GM10266 (cell line): ENCODE measurements around the gene SPOCK2.

Experiments
- DNase-seq: peaks from one replicate; pipeline ENCODE4 v3.0.0; 2012; ENCODE audit errors: extremely low spot score
- TF ChIP-seq, protein P1 (sequence below): IDR thresholded peaks from 2 replicates; pipeline ENCODE4 v1.5.1; 2012; ENCODE audit warnings: mild to moderate bottlenecking, low read depth; ENCODE audit not compliant: control insufficient read depth, insufficient read depth; ENCODE audit errors: missing control alignments

SPOCK2 gene

DNA sequence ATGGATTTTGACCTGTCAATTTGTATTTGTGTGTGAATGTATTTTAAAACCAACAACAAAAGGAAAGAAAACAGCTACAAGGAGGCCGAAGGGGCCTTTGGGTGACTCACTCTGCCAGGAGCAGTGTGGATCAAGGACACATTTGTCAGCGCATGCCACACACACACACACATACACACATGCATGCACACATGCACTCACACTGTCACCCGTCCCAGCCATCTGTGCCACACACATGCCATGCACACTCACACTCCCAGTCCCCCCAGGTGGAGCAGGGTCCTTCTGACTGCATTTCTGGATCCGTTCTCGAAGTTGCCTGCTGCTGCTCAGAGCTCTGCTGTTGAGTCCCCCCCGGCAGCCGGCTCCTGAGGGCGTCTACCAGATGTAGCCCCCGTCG lies 26.0 kb downstream of the SPOCK2 start:
- DNase-seq = no peak
- TF ChIP-seq, protein P1, sequence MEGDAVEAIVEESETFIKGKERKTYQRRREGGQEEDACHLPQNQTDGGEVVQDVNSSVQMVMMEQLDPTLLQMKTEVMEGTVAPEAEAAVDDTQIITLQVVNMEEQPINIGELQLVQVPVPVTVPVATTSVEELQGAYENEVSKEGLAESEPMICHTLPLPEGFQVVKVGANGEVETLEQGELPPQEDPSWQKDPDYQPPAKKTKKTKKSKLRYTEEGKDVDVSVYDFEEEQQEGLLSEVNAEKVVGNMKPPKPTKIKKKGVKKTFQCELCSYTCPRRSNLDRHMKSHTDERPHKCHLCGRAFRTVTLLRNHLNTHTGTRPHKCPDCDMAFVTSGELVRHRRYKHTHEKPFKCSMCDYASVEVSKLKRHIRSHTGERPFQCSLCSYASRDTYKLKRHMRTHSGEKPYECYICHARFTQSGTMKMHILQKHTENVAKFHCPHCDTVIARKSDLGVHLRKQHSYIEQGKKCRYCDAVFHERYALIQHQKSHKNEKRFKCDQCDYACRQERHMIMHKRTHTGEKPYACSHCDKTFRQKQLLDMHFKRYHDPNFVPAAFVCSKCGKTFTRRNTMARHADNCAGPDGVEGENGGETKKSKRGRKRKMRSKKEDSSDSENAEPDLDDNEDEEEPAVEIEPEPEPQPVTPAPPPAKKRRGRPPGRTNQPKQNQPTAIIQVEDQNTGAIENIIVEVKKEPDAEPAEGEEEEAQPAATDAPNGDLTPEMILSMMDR = no peak

DNA sequence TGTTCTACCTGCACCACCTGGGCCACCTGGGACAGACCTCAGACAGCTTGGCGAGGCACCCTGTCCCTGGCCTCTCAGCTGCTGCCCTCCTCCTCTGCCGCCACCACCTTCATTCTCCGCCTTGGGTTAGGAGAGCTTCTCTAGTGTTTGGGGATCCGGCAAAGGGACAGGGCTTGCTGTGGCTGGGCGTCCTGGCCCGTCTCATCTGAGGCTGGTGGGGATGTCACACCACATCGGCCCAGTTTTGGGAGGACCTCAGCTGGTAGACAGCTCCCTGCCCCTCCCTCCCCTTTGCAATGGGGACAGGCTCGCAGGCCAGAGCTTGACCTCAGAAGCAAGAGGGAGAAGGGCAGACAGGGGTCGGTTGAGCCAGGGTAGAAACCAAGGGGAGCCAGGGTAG lies 26.4 kb downstream of the SPOCK2 start:
- no peak for DNase-seq
- TF ChIP-seq, protein P1 = no peak

DNA sequence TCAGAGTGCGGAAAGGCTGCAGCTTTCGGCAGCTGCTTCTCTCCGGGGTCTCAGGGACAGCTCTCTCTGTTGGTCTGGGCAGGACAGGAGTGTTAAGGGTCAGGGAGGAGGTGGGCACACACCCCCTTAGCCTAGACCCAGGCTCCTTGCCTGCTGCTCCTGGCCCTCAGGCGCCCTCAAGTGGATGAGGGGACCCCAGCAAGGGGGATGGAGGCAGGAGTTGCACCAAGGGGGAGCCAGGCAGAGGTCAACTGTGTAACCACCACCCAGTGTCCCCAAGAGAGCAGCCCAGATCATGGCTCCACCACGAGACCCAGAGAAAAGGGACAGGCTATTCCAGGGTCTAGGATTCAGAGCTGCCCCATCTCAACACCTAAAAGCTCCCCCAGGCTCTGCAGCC lies 26.9 kb downstream of the SPOCK2 start:
- TF ChIP-seq, protein P1 = peak; percentile 69

DNA sequence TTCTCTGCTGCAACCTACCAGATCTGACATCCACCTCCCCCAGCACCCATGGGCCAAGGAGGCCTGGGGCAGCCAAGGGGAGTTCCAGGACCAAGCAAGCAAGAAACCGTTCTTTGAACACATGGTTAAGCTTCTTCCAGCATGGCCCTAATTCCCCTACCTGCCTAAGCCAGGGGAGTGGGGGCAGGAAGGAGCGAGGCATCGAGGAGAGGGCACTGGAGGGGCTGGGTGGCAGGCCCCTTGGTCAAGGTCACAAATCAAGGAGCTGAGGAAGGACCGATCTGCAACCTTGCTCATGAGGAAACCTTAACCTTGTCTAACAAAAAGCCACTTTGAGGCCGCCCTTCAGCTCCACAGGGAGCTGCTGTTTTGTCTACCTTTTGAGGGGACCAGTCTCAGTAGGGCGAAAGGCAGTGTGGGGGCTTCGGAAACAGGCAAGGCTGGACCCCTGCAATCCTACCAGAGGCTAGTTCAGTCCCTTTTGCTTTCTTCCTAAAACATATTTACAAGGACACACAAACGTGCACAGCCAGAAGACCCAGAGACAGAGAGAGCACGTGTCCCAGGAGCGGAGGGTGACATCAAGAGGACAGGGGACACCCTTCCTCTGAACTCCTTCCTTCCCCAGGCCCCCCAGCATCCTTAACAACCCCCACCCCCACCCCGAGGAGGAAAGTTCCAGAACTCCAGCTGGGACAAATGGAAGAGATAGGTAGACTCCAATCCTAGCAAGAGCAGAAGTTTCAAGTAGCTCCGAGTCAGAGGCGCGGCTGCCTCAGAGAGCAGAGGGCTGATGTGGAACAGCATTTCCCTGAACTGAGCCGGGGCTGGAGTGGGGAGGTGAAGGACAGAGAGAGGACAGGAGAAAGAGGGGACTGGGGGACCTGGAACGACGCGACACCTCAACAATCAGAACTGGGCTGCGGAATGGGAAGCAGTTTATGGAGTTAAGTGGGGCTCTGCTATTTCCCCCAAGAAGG lies 28.2 kb downstream of the SPOCK2 start:
- peak; percentile 58 for DNase-seq
- TF ChIP-seq, protein P1 = no peak

More for the DNA sequence above, 26.9 kb downstream of the SPOCK2 start:
- DNase-seq = peak; percentile 62

DNA sequence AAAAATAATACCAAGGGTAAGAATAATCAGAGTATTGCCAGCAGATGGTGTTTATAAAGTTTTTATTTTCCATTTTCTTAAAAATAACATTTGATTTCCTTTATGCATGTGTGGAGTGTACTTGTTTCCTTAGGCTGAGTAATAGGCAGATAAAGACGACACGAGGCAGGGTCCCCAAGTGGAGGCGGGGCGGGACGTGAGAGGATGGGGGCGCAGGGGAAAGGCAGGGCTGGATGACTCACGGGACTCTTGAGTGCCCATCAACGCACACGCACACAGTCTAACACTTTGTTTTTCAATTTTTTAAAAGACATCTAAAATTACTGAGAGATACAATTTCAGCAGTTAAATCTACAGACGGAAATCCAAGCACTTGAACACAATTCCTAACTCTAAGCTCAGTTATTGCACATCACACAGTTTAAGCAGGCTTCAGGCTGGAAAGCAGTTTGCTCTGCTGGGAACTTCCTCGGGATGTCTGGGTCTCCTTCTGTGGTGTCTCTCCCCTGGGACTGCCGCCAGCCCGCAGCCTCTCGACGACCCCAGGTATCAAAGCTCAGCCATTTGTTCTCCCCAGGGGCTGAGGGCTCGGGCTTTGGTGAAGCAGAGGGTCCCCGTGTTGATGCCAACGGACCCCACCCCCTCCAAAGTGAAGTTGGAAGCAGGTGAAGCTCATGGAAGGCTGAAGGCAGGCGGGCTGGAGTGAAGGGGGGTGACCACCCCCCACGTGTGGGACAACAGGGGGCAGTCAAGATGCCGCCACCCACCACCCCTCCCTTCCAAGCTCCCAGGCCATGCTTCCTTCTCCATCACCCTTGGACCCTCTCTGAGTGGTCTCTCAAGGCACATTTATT lies 29.1 kb downstream of the SPOCK2 start:
- no peak for DNase-seq
- TF ChIP-seq, protein P1 = no peak

DNA sequence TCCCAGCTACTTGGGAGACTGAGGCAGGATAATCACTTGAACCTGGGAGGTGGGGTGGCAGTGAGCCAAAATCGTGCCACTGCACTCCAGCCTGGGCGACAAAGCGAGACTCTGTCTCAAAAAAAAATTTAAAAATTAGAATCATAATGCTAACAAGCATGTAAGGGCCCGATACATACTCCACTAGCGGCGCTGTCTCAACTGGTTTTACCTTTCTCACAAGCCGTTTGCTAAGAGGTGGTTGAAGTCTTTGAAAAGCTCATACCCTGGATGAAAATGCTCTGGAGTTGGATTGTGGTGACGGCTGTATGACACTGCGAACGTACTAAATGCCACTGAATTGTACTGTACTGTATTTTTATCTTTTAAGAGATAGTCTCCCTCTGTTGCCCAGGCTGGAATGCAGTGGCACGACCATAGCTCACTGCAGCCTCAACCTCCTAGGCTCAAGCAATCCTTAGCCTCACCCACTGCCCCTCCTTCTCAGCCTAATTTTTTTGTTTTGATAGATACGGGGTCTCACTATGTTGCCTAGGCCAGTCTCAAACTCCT lies 29.9 kb downstream of the SPOCK2 start:
- no peak for DNase-seq
- TF ChIP-seq, protein P1 = no peak
